GM18951 (cell line): ENCODE results near the gene CST8.

Experiments used
- POLR2A ChIP-seq: IDR thresholded peaks from 4 replicates; pipeline ENCODE4 v1.6.1; 2011; ENCODE audit warnings: mild to moderate bottlenecking; ENCODE audit not compliant: insufficient read length, insufficient read depth; ENCODE audit errors: extremely low read depth
- in situ Hi-C: fragments of 300-500 bp; cut with MboI; formaldehyde crosslinking; loops from one replicate; pipeline ENCODE4 v1.12.0; 2022; ENCODE audit warnings: low sequenced_read_pairs, mixed read lengths, inconsistent platforms; ENCODE audit not compliant: unreplicated experiment

CST8 gene

GRCh38 chr20:23490817-23491216 lies at the start of gene CST8:
Gene CST8 (plus strand): TSS chr20:23491117. CDS start chr20:23491668, 551 bp downstream.
- TF ChIP-seq POLR2A = no peak
- in situ Hi-C loops = no loop called here

GRCh38 chr20:23441850-23442313 lies 49.0 kb upstream of the CST8 start:
- in situ Hi-C loops = loop anchor here (25.0 kb wide), 1 partner anchor 170 kb away; the partner anchor contains the start of gene CST9
- TF ChIP-seq POLR2A = no peak

GRCh38 chr20:23442436-23442835 lies 48.5 kb upstream of the CST8 start:
- in situ Hi-C loops = loop anchor here (25.0 kb wide), 1 partner anchor 170 kb away; the partner anchor contains the start of gene CST9
- TF ChIP-seq POLR2A = no peak

DNA sequence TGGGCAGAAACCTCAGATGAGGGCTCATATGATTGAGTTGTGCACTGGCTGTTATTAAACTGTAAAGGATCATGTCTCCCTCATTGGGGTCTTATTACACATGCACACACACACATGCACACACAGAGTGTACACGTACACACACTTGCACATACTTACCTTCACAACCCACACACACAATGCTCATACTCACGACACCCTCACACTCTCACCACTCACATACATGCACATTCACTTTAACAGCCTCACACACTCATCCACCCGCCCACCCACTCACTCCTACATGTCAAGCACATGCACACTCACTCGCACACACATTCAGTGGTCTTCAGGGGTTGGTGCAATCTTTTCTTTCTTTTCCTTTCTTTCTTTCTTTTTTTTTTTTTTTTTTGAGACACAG lies 46.1 kb upstream of the CST8 start:
- in situ Hi-C loops = loop anchor here (25.0 kb wide), 1 partner anchor 167 kb away; the partner anchor contains the start of gene CST9
- no peak for TF ChIP-seq POLR2A

GRCh38 chr20:23445596-23446217 lies 45.2 kb upstream of the CST8 start:
- TF ChIP-seq POLR2A = no peak
- in situ Hi-C loops = loop anchor here (25.0 kb wide), 1 partner anchor 167 kb away; the partner anchor contains the start of gene CST9

DNA sequence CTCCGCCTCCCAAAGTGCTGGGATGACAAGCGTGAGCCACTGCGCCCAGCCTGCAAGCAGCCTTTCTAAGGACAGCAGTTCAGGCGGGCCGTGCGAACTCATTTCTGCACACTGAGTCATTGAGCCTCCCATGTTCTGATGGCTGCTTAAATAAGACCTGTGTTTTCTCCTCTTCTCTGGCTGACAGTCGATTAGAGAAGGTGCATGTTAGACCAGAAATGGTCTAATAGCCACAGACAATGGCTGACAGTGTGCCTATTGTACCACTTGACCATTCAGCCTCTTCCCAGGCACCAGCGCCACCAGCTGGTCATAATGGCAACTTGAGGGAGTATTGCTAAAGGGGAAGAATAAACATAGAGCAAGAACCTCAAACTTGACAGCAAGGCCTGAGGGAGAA lies 44.4 kb upstream of the CST8 start:
- no peak for TF ChIP-seq POLR2A
- in situ Hi-C loops = loop anchor here (25.0 kb wide), 1 partner anchor 166 kb away; the partner anchor contains the start of gene CST9

GRCh38 chr20:23448167-23448566 lies 42.8 kb upstream of the CST8 start:
- in situ Hi-C loops = loop anchor here (25.0 kb wide), 1 partner anchor 164 kb away; the partner anchor contains the start of gene CST9
- no peak for TF ChIP-seq POLR2A

GRCh38 chr20:23449421-23449820 lies 41.5 kb upstream of the CST8 start:
- no peak for TF ChIP-seq POLR2A
- in situ Hi-C loops = loop anchor here (25.0 kb wide), 1 partner anchor 163 kb away; the partner anchor contains the start of gene CST9

- in situ Hi-C loops = no loop called here
- no peak for TF ChIP-seq POLR2A
These were observed 40.0 kb upstream of the CST8 start for GRCh38 chr20:23450877-23451276.

- TF ChIP-seq POLR2A = no peak
- in situ Hi-C loops = no loop called here
These were observed 38.9 kb upstream of the CST8 start for GRCh38 chr20:23451956-23452487.

DNA sequence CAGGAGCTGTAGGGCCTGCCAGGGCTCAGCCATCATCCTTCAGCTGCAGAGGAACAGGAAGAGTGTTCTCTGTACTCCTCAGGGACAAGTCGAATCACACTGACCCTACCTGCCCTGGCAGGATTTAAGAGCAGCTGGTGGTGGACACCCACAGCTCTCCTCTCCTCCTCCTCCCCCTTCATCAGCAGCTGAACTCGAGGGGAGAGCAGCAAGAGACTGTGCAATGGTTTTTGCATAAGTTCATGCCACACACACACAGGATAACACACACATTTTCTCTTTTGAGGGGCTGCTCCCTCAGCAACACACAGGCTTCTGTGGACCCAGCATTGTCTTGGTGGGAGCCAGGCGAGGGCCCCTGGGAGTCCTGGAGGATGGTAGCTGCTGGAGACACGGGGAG lies 38.1 kb upstream of the CST8 start, which contains the start of gene CST11:
Gene CST11 (minus strand): TSS at position 101 of the 400 bp plus-strand sequence. CDS start 65 bp downstream, at position 36.
- in situ Hi-C loops = no loop called here
- no peak for TF ChIP-seq POLR2A

- no peak for TF ChIP-seq POLR2A
- in situ Hi-C loops = no loop called here
These were observed 37.1 kb upstream of the CST8 start for GRCh38 chr20:23453549-23454543.

- TF ChIP-seq POLR2A = no peak
- in situ Hi-C loops = no loop called here
These were observed 36.1 kb upstream of the CST8 start for GRCh38 chr20:23454816-23455215.
